HepG2 (cell line): ENCODE results near the gene TXNRD3. TPM values are rescaled to one million over a fixed set of nuclear protein-coding genes. Genes with fewer than 3 reads are reported as not detected.

Source experiments
- CERS6 ChIP-seq: sonication (generic); formaldehyde crosslinking; IDR thresholded peaks from 2 replicates; pipeline ENCODE4 v1.5.0; 2020; ENCODE audit warnings: missing genetic modification reagents
- CREBL2 ChIP-seq: sonication (generic); formaldehyde crosslinking; IDR thresholded peaks from 2 replicates; pipeline ENCODE4 v1.8.1; 2023; ENCODE audit warnings: missing genetic modification reagents, mild to moderate bottlenecking, borderline replicate concordance
- ELF4 ChIP-seq: sonication (generic); formaldehyde crosslinking; IDR thresholded peaks from 2 replicates; pipeline ENCODE4 v1.5.0; 2020; ENCODE audit warnings: missing genetic modification reagents, mild to moderate bottlenecking, moderate library complexity, borderline replicate concordance
- IRF1 ChIP-seq: sonication (generic); formaldehyde crosslinking; IDR thresholded peaks from 2 replicates; pipeline ENCODE4 v1.4.0; 2020; ENCODE audit warnings: low read depth, mild to moderate bottlenecking, missing genetic modification reagents
- MTF1 ChIP-seq: sonication (generic); formaldehyde crosslinking; IDR thresholded peaks from 2 replicates; pipeline ENCODE4 v1.5.0; 2020; ENCODE audit warnings: missing genetic modification reagents
- MYC ChIP-seq: sonication (generic); formaldehyde crosslinking; IDR thresholded peaks from 2 replicates; pipeline ENCODE4 v1.9.0; 2021; ENCODE audit warnings: missing genetic modification reagents, borderline replicate concordance
- NFIC ChIP-seq: IDR thresholded peaks from 2 replicates; pipeline ENCODE4 v1.6.1; 2012; ENCODE audit warnings: mild to moderate bottlenecking, low read length, inconsistent platforms
- NRL ChIP-seq: sonication (generic); formaldehyde crosslinking; IDR thresholded peaks from 2 replicates; pipeline ENCODE4 v1.5.0; 2020; ENCODE audit warnings: missing genetic modification reagents, mild to moderate bottlenecking, moderate library complexity, borderline replicate concordance
- THYN1 ChIP-seq: sonication (generic); formaldehyde crosslinking; IDR thresholded peaks from 2 replicates; pipeline ENCODE4 v1.8.1; 2023; ENCODE audit warnings: low read depth, mild to moderate bottlenecking, moderate library complexity, missing genetic modification reagents, borderline replicate concordance
- ZBTB39 ChIP-seq: sonication (generic); formaldehyde crosslinking; IDR thresholded peaks from 2 replicates; pipeline ENCODE4 v1.5.0; 2020; ENCODE audit warnings: missing genetic modification reagents
- ZMAT5 ChIP-seq: sonication (generic); formaldehyde crosslinking; IDR thresholded peaks from 2 replicates; pipeline ENCODE4 v1.5.0; 2020; ENCODE audit warnings: mild to moderate bottlenecking, low read depth, missing genetic modification reagents, borderline replicate concordance
- ZNF34 ChIP-seq: sonication (generic); formaldehyde crosslinking; IDR thresholded peaks from 2 replicates; pipeline ENCODE4 v1.4.0; 2020; ENCODE audit warnings: mild to moderate bottlenecking, missing genetic modification reagents, borderline replicate concordance
- ZNF788 ChIP-seq: sonication (generic); formaldehyde crosslinking; IDR thresholded peaks from 2 replicates; pipeline ENCODE4 v1.5.0; 2020; ENCODE audit warnings: mild to moderate bottlenecking, missing genetic modification reagents, borderline replicate concordance
- ZNF839 ChIP-seq: sonication (generic); formaldehyde crosslinking; IDR thresholded peaks from 2 replicates; pipeline ENCODE4 v1.4.0; 2020; ENCODE audit warnings: missing genetic modification reagents, mild to moderate bottlenecking, borderline replicate concordance
- ZNF883 ChIP-seq: sonication (generic); formaldehyde crosslinking; IDR thresholded peaks from 2 replicates; pipeline ENCODE4 v1.5.1; 2020; ENCODE audit warnings: mild to moderate bottlenecking, missing genetic modification reagents; ENCODE audit errors: not compliant biosample characterization
- polyA plus RNA-seq, 8 experiments: library from polyadenylated mRNA; depleted of rRNA in 3 of 8; stranded (reverse) in 7 of 8; unstranded in 1 of 8; fragments of >200 nt; fragmentation: Illumina TruSeq in 4 of 8; extraction: Trizol in 4 of 8; gene quantifications; 2 replicates each; pipeline versions ENCODE4 v1.2.1 to v1.2.3, GENCODE V29; 2011 to 2016; ENCODE audit warnings: low read depth in 4 of 8, missing spikeins in 1 of 8, mixed read lengths in 1 of 8; ENCODE audit not compliant: insufficient read depth in 1 of 8
- total RNA-seq, 5 experiments: library from RNA; depleted of rRNA; stranded (reverse); fragments of >200 nt; fragmentation: Illumina TruSeq; extraction: Trizol; gene quantifications; 2 replicates each; pipeline ENCODE4 v1.2.3, GENCODE V29; 2016; ENCODE audit warnings: low read depth in 1 of 5
- TF ChIP-seq, protein P1 (sequence below): sonication (generic); formaldehyde crosslinking; IDR thresholded peaks from 2 replicates; pipeline ENCODE4 v1.4.0; 2020; ENCODE audit warnings: mild to moderate bottlenecking, missing genetic modification reagents
- TF ChIP-seq, protein P2 (sequence below): sonication (generic); formaldehyde crosslinking; IDR thresholded peaks from 2 replicates; pipeline ENCODE4 v1.8.1; 2022; ENCODE audit warnings: mild to moderate bottlenecking, missing genetic modification reagents
- TF ChIP-seq, protein P3 (sequence below): sonication (generic); formaldehyde crosslinking; IDR thresholded peaks from 2 replicates; pipeline ENCODE4 v1.4.0; 2020; ENCODE audit warnings: missing genetic modification reagents, borderline replicate concordance

The TXNRD3 gene
- total and polyA plus RNA-seq, 2 of the 13 experiments (the other 11 are each of a cell fraction or from before 2014, with no cell fraction given), result 4.8 to 20.7 TPM

- TF ChIP-seq, protein P1, sequence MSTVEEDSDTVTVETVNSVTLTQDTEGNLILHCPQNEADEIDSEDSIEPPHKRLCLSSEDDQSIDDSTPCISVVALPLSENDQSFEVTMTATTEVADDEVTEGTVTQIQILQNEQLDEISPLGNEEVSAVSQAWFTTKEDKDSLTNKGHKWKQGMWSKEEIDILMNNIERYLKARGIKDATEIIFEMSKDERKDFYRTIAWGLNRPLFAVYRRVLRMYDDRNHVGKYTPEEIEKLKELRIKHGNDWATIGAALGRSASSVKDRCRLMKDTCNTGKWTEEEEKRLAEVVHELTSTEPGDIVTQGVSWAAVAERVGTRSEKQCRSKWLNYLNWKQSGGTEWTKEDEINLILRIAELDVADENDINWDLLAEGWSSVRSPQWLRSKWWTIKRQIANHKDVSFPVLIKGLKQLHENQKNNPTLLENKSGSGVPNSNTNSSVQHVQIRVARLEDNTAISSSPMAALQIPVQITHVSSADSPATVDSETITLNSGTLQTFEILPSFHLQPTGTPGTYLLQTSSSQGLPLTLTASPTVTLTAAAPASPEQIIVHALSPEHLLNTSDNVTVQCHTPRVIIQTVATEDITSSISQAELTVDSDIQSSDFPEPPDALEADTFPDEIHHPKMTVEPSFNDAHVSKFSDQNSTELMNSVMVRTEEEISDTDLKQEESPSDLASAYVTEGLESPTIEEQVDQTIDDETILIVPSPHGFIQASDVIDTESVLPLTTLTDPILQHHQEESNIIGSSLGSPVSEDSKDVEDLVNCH (CRISPR knock-in tag), result no peak
- no peak for TF ChIP-seq THYN1 (CRISPR knock-in tag)
- TF ChIP-seq, protein P2, sequence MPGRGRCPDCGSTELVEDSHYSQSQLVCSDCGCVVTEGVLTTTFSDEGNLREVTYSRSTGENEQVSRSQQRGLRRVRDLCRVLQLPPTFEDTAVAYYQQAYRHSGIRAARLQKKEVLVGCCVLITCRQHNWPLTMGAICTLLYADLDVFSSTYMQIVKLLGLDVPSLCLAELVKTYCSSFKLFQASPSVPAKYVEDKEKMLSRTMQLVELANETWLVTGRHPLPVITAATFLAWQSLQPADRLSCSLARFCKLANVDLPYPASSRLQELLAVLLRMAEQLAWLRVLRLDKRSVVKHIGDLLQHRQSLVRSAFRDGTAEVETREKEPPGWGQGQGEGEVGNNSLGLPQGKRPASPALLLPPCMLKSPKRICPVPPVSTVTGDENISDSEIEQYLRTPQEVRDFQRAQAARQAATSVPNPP, result no peak
- no peak for TF ChIP-seq NFIC
- TF ChIP-seq CERS6 (CRISPR knock-in tag), result no peak
- 0 out of 2 replicates have a peak, but pooled peaks have one; percentile 18 for TF ChIP-seq MYC (CRISPR knock-in tag)
- peak; percentile 66 for TF ChIP-seq ZNF883 (CRISPR knock-in tag)
- no peak for TF ChIP-seq IRF1
- no peak for TF ChIP-seq NRL (CRISPR knock-in tag)
- no peak for TF ChIP-seq ZNF34 (CRISPR knock-in tag)
- no peak for TF ChIP-seq MTF1
- TF ChIP-seq, protein P3, sequence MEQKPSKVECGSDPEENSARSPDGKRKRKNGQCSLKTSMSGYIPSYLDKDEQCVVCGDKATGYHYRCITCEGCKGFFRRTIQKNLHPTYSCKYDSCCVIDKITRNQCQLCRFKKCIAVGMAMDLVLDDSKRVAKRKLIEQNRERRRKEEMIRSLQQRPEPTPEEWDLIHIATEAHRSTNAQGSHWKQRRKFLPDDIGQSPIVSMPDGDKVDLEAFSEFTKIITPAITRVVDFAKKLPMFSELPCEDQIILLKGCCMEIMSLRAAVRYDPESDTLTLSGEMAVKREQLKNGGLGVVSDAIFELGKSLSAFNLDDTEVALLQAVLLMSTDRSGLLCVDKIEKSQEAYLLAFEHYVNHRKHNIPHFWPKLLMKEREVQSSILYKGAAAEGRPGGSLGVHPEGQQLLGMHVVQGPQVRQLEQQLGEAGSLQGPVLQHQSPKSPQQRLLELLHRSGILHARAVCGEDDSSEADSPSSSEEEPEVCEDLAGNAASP (CRISPR knock-in tag), result no peak
- TF ChIP-seq ELF4 (CRISPR knock-in tag), result no peak
- TF ChIP-seq ZBTB39 (CRISPR knock-in tag), result no peak
- TF ChIP-seq ZMAT5, result no peak
- no peak for TF ChIP-seq CREBL2
- TF ChIP-seq ZNF788 (CRISPR knock-in tag), result no peak
- no peak for TF ChIP-seq ZNF839 (CRISPR knock-in tag)
Measured at GRCh38 chr3:126679318-126679751, 24.4 kb upstream of the TXNRD3 start (continued).
